Uterus (tissue), 2 donors: ENCODE data around the gene MEAK7.

Experiments used
- CTCF ChIP-seq, 4 experiments: fragments of 200-600 bp in 2 of 4; fragments of 450-650 bp in 2 of 4; sonication (generic) in 2 of 4; IDR thresholded peaks; one replicate each; pipeline ENCODE4 v1.5.1; 2016 to 2019; ENCODE audit warnings: antibody characterized with exemption in 4 of 4, mild to moderate bottlenecking in 2 of 4, moderate library complexity in 1 of 4
- POLR2A ChIP-seq, 2 donors: fragments of 450-650 bp; IDR thresholded peaks; one replicate each; pipeline ENCODE4 v1.6.1; 2016; ENCODE audit warnings: antibody characterized with exemption in 2 of 2, mild to moderate bottlenecking in 1 of 2, moderate library complexity in 1 of 2

- no peak for TF ChIP-seq CTCF (IDR thresholded peaks at IDR 0.05)
- TF ChIP-seq POLR2A (IDR thresholded peaks at IDR 0.05), result no peak
Observed at GRCh38 chr16:84528322-84528721, 23.9 kb upstream of the MEAK7 start.
